Neuronal stem cell (in vitro differentiated cells): ENCODE data around the gene PPM1M.

ENCODE experiments used
- DNase-seq: peaks from one replicate; pipeline ENCODE4 v3.0.0-alpha.2; 2013; ENCODE audit warnings: low spot score
- H2AFZ ChIP-seq: one replicate; pipeline ENCODE4 v1.6.1; 2013; ENCODE audit warnings: mild to moderate bottlenecking, low read length, inconsistent platforms
- H2AK5ac ChIP-seq: 2 replicates; pipeline ENCODE4 v1.6.1; 2013; ENCODE audit warnings: low read depth, mild to moderate bottlenecking, inconsistent platforms, low read length, moderate library complexity, mixed read lengths
- H2BK120ac ChIP-seq: 2 replicates; pipeline ENCODE4 v1.6.1; 2013; ENCODE audit warnings: low read depth, mild to moderate bottlenecking, inconsistent platforms, low read length, moderate library complexity, mixed read lengths
- H2BK12ac ChIP-seq: one replicate; pipeline ENCODE4 v1.6.1; 2013; ENCODE audit warnings: low read length, inconsistent platforms
- H2BK15ac ChIP-seq: 2 replicates; pipeline ENCODE4 v1.6.1; 2013; ENCODE audit warnings: mild to moderate bottlenecking, low read length, inconsistent platforms, mixed read lengths
- H2BK5ac ChIP-seq: one replicate; pipeline ENCODE4 v1.6.1; 2013; ENCODE audit warnings: inconsistent platforms, mild to moderate bottlenecking, low read length, moderate library complexity
- H3K14ac ChIP-seq: one replicate; pipeline ENCODE4 v1.6.1; 2013; ENCODE audit warnings: low read length, inconsistent platforms
- H3K18ac ChIP-seq: 2 replicates; pipeline ENCODE4 v1.6.1; 2013; ENCODE audit warnings: low read length, inconsistent platforms
- H3K23ac ChIP-seq: 2 replicates; pipeline ENCODE4 v1.6.1; 2013; ENCODE audit warnings: low read depth, mild to moderate bottlenecking, mixed read lengths, low read length, inconsistent platforms; ENCODE audit not compliant: poor library complexity
- H3K27ac ChIP-seq: replicated peaks from 3 replicates; pipeline ENCODE4 v1.5.1; 2013; ENCODE audit warnings: low read length, inconsistent platforms
- H3K27me3 ChIP-seq, 3 experiments: 2 replicates each; pipeline ENCODE4 v1.6.1; 2013; ENCODE audit warnings: low read length in 3 of 3, mild to moderate bottlenecking in 2 of 3, inconsistent platforms in 1 of 3, low read depth in 1 of 3, mixed read lengths in 1 of 3, moderate library complexity in 1 of 3; ENCODE audit not compliant: control insufficient read depth in 3 of 3, insufficient read depth in 3 of 3
- H3K36me3 ChIP-seq, 2 donors: replicated peaks in 1 of 2; 2 replicates each; pipeline ENCODE4 v1.6.1; 2013; ENCODE audit warnings: low read length in 2 of 2; ENCODE audit not compliant: control insufficient read depth in 2 of 2, insufficient read depth in 2 of 2
- H3K4ac ChIP-seq: 2 replicates; pipeline ENCODE4 v1.6.1; 2013; ENCODE audit warnings: inconsistent platforms, mild to moderate bottlenecking, low read length, moderate library complexity
- H3K4me1 ChIP-seq, 2 donors: 1 replicate in 1 of 2; 2 replicates in 1 of 2; pipeline ENCODE4 v1.6.1; 2013; ENCODE audit warnings: low read length in 2 of 2, low read depth in 1 of 2; ENCODE audit not compliant: control insufficient read depth in 2 of 2, insufficient read depth in 1 of 2
- H3K4me2 ChIP-seq: one replicate; pipeline ENCODE4 v1.6.1; 2013; ENCODE audit warnings: mild to moderate bottlenecking, low read length, inconsistent platforms; ENCODE audit not compliant: insufficient read depth, poor library complexity, severe bottlenecking
- H3K4me3 ChIP-seq, 2 donors: 2 replicates each; pipeline ENCODE4 v1.5.1; 2013; ENCODE audit warnings: low read length in 2 of 2, mild to moderate bottlenecking in 2 of 2, inconsistent platforms in 1 of 2, moderate library complexity in 1 of 2
- H3K79me1 ChIP-seq: one replicate; pipeline ENCODE4 v1.6.1; 2013; ENCODE audit warnings: low read depth, mild to moderate bottlenecking, inconsistent platforms, low read length, moderate library complexity
- H3K9ac ChIP-seq: one replicate; pipeline ENCODE4 v1.6.1; 2013; ENCODE audit warnings: mild to moderate bottlenecking, low read depth, low read length, inconsistent platforms; ENCODE audit not compliant: poor library complexity
- H3K9me3 ChIP-seq, 2 donors: replicated peaks in 1 of 2; 2 replicates each; pipeline versions ENCODE3 to v1.6.1; 2013; ENCODE audit warnings: low read length in 2 of 2, mild to moderate bottlenecking in 2 of 2, inconsistent platforms in 1 of 2, low read depth in 1 of 2, mixed read lengths in 1 of 2, moderate library complexity in 1 of 2; ENCODE audit not compliant: control insufficient read depth in 2 of 2, insufficient read depth in 1 of 2
- H4K8ac ChIP-seq: one replicate; pipeline ENCODE4 v1.6.1; 2013; ENCODE audit warnings: low read depth, mild to moderate bottlenecking, inconsistent platforms, low read length, moderate library complexity
- H4K91ac ChIP-seq: one replicate; pipeline ENCODE4 v1.6.1; 2013; ENCODE audit warnings: low read length, low read depth, mild to moderate bottlenecking, inconsistent platforms; ENCODE audit not compliant: poor library complexity
- WGBS, 2 donors: extraction: QIAGEN DNeasy Blood & Tissue Kit; methylation state at CpG; one replicate each; pipeline ENCODE4 v1.1.7; 2013; ENCODE audit warnings: missing lambda C conversion rate in 2 of 2, mixed read lengths in 1 of 2; ENCODE audit not compliant: insufficient read length in 2 of 2, insufficient replicate concordance in 1 of 2; ENCODE audit errors: extremely low coverage in 2 of 2; 5-methylcytosine and 5-hydroxymethylcytosine counted together

Gene PPM1M

DNA sequence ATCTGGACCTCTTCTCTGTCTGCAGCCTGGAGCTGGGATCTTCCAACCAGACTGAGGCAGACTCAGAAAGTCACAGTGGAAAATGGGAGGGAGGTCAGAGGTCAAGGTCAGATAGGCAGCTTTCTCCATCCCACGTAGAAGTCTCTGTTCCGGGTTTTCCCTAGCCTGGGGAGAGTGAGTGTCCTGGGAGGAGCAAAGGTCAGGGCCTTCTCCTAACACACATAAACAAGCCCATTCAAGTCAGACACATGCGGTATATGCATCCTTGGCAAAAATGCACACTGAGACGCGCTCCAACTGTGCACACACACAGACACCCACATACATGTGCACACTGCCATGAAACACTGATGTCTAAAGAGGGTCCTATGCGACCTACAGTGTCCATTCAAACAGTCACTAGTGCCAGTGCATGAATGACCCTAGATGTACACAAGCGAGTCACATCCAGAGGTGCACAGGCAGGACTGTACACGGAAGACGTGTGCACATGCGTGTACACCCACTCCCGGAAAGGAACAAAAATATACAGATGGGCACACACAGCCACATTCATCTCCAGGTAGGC, 7.3 kb upstream of the PPM1M start:
- no peaks in the 10 kb centered on the region for H3K79me1 ChIP-seq
- no peaks in the 10 kb centered on the region for H3K9me3 ChIP-seq

DNA sequence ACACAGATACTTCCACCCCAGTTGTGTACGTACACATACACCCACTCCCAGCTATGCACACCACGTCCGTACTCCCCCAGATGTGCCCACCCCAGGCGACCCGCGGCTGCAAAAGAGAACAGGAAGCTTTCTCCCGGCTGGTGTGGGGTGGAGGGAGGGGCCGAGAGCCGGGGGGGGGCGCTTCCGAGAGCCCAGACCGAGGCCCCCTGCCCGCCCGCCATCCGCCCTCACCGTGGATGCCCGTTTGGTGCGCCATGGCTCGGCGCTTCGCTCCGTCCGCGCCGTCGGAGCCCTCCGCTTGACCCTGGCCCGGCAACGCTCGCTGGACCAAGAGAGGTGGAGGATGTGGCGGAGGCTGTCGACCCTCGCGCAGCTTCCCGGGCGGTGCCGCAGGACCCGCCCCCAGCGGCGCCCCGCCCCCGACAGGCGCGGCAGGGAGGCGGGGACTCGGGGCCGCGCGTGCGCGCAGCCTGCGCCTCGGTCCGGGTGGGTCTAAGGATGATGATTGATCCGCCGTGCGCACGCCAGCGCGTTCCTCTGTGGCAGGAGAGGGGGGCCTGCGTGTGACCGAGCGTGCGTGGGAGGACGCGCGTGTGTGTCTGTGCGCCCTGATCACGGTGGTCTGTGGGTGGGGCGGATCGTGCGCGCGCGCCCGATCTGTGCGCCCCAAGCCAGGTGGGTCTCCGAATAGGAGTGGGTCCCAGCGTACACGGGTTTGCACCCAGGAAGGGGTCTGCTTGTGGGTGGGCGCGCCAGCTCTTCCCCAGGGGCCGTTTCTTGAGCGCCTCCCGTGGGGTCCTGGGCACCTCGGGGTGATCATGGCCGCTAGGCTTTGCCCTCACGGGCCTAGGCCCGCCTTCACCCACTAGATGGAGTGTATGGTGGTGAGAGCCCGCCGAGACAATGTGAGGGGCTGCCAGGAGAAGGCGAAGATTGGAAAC, 6.5 kb upstream of the PPM1M start, which contains the start of gene TWF2:
TWF2 (minus strand) TSS at position 398 of the 941 bp plus-strand sequence; CDS start at position 256, 142 bp downstream.
- WGBS, 2 donors, result no CpG with 5 or more reads among the region's 92 CpGs
- peak; percentile 82 for DNase-seq
- no peak within 1 kb of the TSS for H3K27ac ChIP-seq

More for the DNA sequence above, 7.3 kb upstream of the PPM1M start:
- Histone ChIP-seq H2BK15ac (no peak overlapping the region), H3K23ac (no peak overlapping the region), H3K27ac (no peak overlapping the region), H2BK120ac (no peak overlapping the region), H3K18ac (no peak overlapping the region), H2BK5ac (no peak overlapping the region), H2AFZ (peak overlapping the region; percentile 99), H3K4me1 (peaks cover 15 to 17% of the 10 kb centered on the region in 2 donors), H3K14ac (no peak overlapping the region), H4K8ac (no peak overlapping the region), H3K4me3 (peak overlapping the region; percentile 97 to 98), H3K27me3 (no peaks in the 10 kb centered on the region), H3K36me3 (peaks cover 3 to 13% of the 10 kb centered on the region in 2 donors), H2BK12ac (no peak overlapping the region), H3K9ac (peak overlapping the region; percentile 94), H2AK5ac (no peak overlapping the region), H3K4me2 (peak overlapping the region; percentile 70), H4K91ac (no peak overlapping the region), H3K4ac (no peak overlapping the region)
- no CpG with 5 or more reads among the region's 11 CpGs for WGBS, 2 donors
- no peak for DNase-seq

DNA sequence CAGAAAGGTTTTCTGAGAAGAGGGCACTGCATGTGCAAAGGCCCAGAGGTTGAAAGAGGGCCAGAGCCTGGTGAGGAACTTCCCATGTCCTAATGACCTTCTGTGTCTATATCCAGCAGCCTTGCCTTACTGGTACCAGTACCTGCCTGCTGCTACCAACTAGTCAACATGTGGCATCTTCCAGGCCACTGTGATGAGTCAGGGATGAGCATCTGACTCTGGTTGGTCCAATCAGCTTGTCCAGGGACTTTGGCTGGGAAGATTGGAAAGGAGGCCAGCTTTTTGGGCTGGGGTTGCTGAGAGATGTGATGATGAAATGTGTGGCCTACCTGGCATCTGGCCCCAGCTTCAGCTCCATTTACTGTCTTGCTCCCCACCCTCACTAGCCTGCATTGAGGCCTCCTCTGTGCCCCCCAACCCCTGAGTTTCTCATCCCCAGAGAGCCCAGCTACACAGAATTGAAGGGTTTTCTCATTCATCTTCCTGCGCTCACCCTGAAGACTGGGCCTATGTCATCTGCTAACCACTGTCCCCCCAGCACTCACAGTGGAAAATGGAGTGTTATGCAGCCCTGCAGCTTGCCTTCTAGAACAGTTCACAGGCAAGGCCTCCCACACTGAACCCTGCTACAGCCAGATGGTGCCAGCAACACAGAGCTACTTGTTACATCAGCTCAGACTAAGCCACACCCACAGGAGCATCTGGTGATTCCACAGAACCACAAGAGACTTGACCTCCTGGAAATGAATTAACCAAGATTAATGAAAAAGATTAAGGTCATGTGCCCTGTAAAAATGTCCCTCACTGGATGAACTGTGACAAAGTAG, 5.3 kb upstream of the PPM1M start:
- no CpG with 5 or more reads among the region's 1 CpG for WGBS, 2 donors
- H3K27ac ChIP-seq, result no peak overlapping the region

More for the DNA sequence above, 6.5 kb upstream of the PPM1M start, which contains the start of gene TWF2:
- H2BK5ac ChIP-seq, result peak within 1 kb of the TSS; percentile 59
- peak within 1 kb of the TSS; percentile 98 for H3K23ac ChIP-seq
- peaks cover 4 to 7% of the 10 kb centered on the region in 2 donors for H3K9me3 ChIP-seq
- peaks cover 0 to 1% (median 0%) of the 10 kb centered on the region in 3 experiments for H3K27me3 ChIP-seq
- peaks cover 15 to 17% of the 10 kb centered on the region in 2 donors for H3K4me1 ChIP-seq
- H3K9ac ChIP-seq, result peak within 1 kb of the TSS; percentile 100
- peak within 1 kb of the TSS; percentile 99 for H2AFZ ChIP-seq
- H3K18ac ChIP-seq, result peak within 1 kb of the TSS; percentile 99
- H3K4me3 ChIP-seq, result peak within 1 kb of the TSS; percentile 97 to 98
- H3K14ac ChIP-seq, result peak within 1 kb of the TSS; percentile 75
- peak within 1 kb of the TSS; percentile 81 for H3K4me2 ChIP-seq
- H2BK12ac ChIP-seq, result no peak within 1 kb of the TSS
- H3K79me1 ChIP-seq, result no peaks in the 10 kb centered on the region
- peak within 1 kb of the TSS; percentile 82 for H2BK120ac ChIP-seq
- H2BK15ac ChIP-seq, result no peak within 1 kb of the TSS
- peaks cover 3 to 13% of the 10 kb centered on the region in 2 donors for H3K36me3 ChIP-seq
- no peak within 1 kb of the TSS for H4K91ac ChIP-seq
- no peak within 1 kb of the TSS for H3K4ac ChIP-seq
- peak within 1 kb of the TSS; percentile 82 for H2AK5ac ChIP-seq
- no peak within 1 kb of the TSS for H4K8ac ChIP-seq

More for the DNA sequence above, 5.3 kb upstream of the PPM1M start:
- Histone ChIP-seq H3K4ac (no peak overlapping the region), H2BK12ac (no peak overlapping the region), H3K18ac (no peak overlapping the region), H3K79me1 (no peaks in the 10 kb centered on the region), H3K4me3 (peak overlapping the region; percentile 10 to 97), H4K91ac (no peak overlapping the region), H3K27me3 (peaks cover 0 to 12% (median 0%) of the 10 kb centered on the region in 3 experiments), H3K4me2 (no peak overlapping the region), H3K4me1 (peaks cover 15 to 19% of the 10 kb centered on the region in 2 donors), H2AFZ (no peak overlapping the region), H2BK120ac (no peak overlapping the region), H3K9me3 (peaks cover 4 to 7% of the 10 kb centered on the region in 2 donors), H3K23ac (no peak overlapping the region), H2BK5ac (no peak overlapping the region), H2BK15ac (no peak overlapping the region), H4K8ac (no peak overlapping the region), H3K36me3 (peaks cover 2 to 4% of the 10 kb centered on the region in 2 donors), H3K14ac (no peak overlapping the region), H3K9ac (no peak overlapping the region), H2AK5ac (no peak overlapping the region)
- DNase-seq, result no peak
